OCI-M2 (cell line): Measurements from ENCODE around the gene LIMA1.
"Not testable (repeated sequence)": the region's sequence is repeated elsewhere in the genome, so short reads cannot be mapped to it uniquely, and the experiment has no call there.

Experiments used
- DNase-seq: peaks from one replicate; lab custom pipeline; 2025; ENCODE audit not compliant: unreplicated experiment; lab: John Stamatoyannopoulos, UW

Gene LIMA1

GRCh38 chr12:50287271-50287670 is 4.0 kb upstream of the LIMA1 start:
- DNase-seq, result no peak

GRCh38 chr12:50285253-50285652 is 1.9 kb upstream of the LIMA1 start:
- no peak for DNase-seq

- DNase-seq, result no peak
These were observed 545 bp downstream of the LIMA1 start for GRCh38 chr12:50282721-50283228.

GRCh38 chr12:50279501-50279900 is 3.8 kb downstream of the LIMA1 start:
- no peak for DNase-seq

- DNase-seq, result no peak
These were observed 6.2 kb downstream of the LIMA1 start for GRCh38 chr12:50276912-50277671.

GRCh38 chr12:50276068-50276467 is 7.3 kb downstream of the LIMA1 start:
- DNase-seq, result no peak

DNA sequence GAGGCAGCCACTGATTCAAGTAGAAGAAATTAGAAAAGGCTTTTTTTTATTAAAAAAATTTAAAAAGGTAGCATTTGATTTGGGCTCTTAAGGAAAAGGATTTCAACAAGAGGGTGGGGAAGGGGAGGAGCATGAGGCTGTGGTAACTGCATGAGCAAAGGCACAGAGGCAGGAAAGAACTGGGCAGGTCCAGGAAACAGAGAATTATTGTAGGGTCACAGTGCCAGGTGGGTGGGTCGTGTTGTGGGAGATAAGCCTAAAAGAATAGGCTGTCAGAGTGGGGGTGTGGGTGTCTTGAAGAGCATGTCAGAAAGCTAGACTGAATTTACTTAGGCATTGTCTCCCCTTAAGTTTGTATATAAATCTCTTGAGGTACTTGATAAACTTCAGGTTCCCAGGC is 7.8 kb downstream of the LIMA1 start:
- DNase-seq, result no peak

- DNase-seq, result not testable (repeated sequence)
These were observed 8.2 kb downstream of the LIMA1 start for GRCh38 chr12:50275127-50275526.

DNA sequence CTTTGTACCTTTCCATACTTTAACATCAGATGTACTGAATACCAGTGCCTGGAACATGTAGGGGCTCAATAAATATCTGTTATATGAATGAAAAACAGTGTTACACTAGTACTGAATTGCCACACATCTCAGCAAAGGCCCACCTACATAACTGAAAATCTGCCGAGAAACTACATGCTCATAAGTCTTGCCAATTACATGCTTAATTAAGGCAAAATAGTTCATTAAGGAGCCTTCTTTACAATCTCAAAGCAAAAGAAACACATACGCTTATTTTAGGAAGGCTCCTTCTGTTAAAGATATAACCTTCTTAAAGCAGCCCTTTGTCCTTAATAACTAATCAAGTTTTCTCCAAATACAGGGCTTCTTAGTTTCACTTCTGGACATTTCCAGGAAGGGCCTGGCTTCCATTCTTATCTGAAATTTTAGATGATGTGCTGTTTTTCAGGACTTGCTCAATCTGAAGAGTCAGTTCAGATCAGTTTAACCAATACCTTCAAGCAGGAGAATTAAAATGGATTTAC is 11.5 kb downstream of the LIMA1 start:
- no peak for DNase-seq

GRCh38 chr12:50268482-50268881 is 14.8 kb downstream of the LIMA1 start:
- DNase-seq, result no peak

DNA sequence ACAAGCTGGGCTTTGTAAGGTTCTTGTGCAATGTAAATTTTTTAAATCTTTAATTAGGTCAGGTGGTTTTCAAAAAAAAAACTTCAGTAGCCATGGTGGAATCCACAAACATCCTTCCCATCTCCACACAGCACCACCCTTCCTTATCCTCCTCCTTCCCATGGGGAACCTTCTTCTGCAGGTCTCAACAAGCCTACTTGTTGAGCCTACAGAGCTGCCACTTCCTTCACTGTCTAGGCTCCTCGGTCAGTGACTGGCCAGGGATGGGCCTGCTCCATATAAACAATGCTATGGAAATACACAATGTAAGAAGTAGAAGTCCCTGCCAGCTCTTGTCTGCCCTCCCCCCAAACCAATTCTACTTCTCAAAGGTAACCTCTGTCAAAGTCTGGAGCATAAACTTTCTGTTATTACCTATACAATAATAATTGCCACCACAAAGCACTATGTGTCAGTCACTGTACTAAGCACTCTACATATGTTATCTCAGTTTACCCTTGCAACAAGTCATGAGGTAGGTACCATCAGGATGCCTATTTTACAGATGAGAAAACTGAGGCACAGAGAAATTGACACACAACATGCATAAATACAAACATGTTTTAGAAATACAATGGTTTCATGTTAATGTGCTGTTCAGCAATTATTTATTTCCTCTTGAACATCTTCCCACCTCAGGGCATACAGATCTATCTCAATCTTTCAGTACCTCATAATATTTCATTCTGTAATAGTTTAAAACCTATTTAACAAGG is 17.4 kb downstream of the LIMA1 start:
- no peak for DNase-seq

- DNase-seq, result no peak
These were observed 19.5 kb downstream of the LIMA1 start for GRCh38 chr12:50263832-50264231.

DNA sequence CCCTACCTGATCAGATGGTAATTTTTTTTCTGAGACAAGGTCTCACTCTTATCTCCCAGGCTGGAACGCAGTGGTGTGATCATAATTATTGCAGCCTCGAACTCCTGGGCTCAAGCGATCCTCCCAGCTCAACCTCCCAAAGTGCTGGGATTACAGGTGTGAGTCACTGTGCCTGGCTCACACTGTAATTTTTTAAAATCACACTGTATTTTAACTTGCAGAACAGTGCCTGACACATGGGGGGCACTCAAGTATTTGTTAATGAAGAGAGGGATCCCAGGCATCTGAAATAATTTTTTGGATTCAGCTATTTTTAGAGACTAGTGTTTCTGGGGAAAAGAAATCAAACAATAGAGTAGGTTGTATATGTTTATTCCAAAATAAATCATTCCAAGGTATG is 21.7 kb downstream of the LIMA1 start:
- no peak for DNase-seq

DNA sequence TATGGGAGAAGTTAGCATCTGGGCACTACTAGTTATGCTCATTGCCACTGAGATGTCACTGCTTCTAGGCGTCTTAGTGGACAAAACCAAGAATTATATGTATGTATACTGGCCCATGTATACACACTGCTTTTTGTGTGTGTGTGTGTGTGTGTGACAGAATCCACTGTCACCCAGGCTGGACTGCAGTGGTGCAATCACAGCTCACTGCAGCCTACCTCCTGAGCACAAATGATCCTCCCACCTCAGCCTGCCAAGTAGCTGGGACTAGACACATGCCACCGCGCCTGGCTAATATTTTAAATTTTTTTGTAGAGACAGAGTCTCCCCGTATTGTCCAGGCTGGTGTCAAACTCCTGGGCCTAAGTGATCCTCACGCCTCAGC is 25.2 kb downstream of the LIMA1 start:
- DNase-seq, result no peak

GRCh38 chr12:50257236-50258166 is 25.8 kb downstream of the LIMA1 start:
- no peak for DNase-seq

GRCh38 chr12:50256761-50257160 is 26.6 kb downstream of the LIMA1 start:
- no peak for DNase-seq

DNA sequence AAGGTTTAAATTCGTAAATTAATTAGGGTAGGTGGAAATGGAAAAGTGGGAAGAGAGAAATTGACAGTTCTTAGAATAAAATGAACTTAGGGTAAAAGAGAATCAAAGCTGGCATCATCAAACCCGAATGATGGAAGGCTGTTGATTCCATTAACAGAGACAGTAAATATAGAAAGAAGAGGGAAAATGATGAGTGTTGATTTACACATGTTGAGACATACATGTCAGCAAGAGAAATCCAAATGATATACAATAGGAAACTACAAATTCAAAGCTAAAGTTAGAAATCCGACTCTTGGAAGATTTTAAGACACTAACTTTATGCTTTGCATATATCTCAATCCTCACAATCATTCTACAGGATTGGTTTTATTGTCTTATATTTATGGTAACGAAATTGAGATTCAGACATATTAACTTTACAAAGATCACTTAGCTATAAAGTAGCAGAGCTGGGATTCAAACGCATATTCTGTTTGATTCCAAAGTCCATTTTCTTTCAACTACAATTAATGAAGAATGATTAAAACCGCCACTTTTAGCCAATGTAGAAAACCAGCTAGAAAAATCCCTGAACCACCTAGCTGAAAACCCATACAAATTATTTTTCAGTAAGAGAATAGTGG is 30.2 kb downstream of the LIMA1 start:
- DNase-seq, result no peak

GRCh38 chr12:50251619-50252252 is 31.6 kb downstream of the LIMA1 start:
- no peak for DNase-seq

- no peak for DNase-seq
These were observed 33.7 kb downstream of the LIMA1 start for GRCh38 chr12:50249464-50250182.
